Stimulated activated CD8-positive, alpha-beta memory T cell treated with anti-CD3 and anti-CD28 coated beads, Interleukin-7, amount 100 ng/mL, for 24 hours (primary cell): ENCODE measurements around the gene CACNA1C.

Source experiments
- DNase-seq: peaks from one replicate; pipeline ENCODE4 v3.0.0-alpha.2; 2020; ENCODE audit warnings: low read depth

The CACNA1C gene

GRCh38 chr12:2605301-2605700 is 552.5 kb downstream of the CACNA1C start:
- no peak for DNase-seq

GRCh38 chr12:2606186-2606910 is 553.6 kb downstream of the CACNA1C start:
- DNase-seq: no peak

- no peak for DNase-seq
Measured at GRCh38 chr12:2607881-2608607, 555.3 kb downstream of the CACNA1C start.

GRCh38 chr12:2608608-2608945 is 555.8 kb downstream of the CACNA1C start:
- DNase-seq: no peak

- DNase-seq: no peak
Measured at GRCh38 chr12:2609020-2609419, 556.2 kb downstream of the CACNA1C start.

- DNase-seq: no peak
Measured at GRCh38 chr12:2610358-2610757, 557.6 kb downstream of the CACNA1C start.

GRCh38 chr12:2613326-2614073 is 560.7 kb downstream of the CACNA1C start:
- DNase-seq: no peak

GRCh38 chr12:2614341-2614740 is 561.6 kb downstream of the CACNA1C start:
- DNase-seq: no peak

GRCh38 chr12:2615665-2616402 is 563.0 kb downstream of the CACNA1C start:
- DNase-seq: no peak

GRCh38 chr12:2616763-2617162 is 564.0 kb downstream of the CACNA1C start:
- DNase-seq: no peak

GRCh38 chr12:2617365-2617764 is 564.6 kb downstream of the CACNA1C start:
- no peak for DNase-seq

- DNase-seq: no peak
Measured at GRCh38 chr12:2618291-2618995, 565.7 kb downstream of the CACNA1C start.

GRCh38 chr12:2619136-2619535 is 566.3 kb downstream of the CACNA1C start:
- DNase-seq: no peak

- DNase-seq: no peak
Measured at GRCh38 chr12:2622460-2622859, 569.7 kb downstream of the CACNA1C start.

- no peak for DNase-seq
Measured at GRCh38 chr12:2623472-2623871, 570.7 kb downstream of the CACNA1C start.

GRCh38 chr12:2624543-2625288 is 571.9 kb downstream of the CACNA1C start:
- DNase-seq: no peak

- no peak for DNase-seq
Measured at GRCh38 chr12:2625289-2625612, 572.5 kb downstream of the CACNA1C start.

GRCh38 chr12:2627076-2627834 is 574.5 kb downstream of the CACNA1C start:
- DNase-seq: no peak

GRCh38 chr12:2627835-2628191 is 575.0 kb downstream of the CACNA1C start:
- DNase-seq: no peak

GRCh38 chr12:2628401-2628800 is 575.6 kb downstream of the CACNA1C start:
- no peak for DNase-seq
